ENCODE measurements around the gene IGF1. TPM values are rescaled to one million over a fixed set of nuclear protein-coding genes. Genes with fewer than 3 reads are reported as not detected.

The IGF1 gene
- polyA plus RNA-seq, 1 of the 3 experiments (the other 2 are of a cell fraction), result 0.07 TPM

DNA sequence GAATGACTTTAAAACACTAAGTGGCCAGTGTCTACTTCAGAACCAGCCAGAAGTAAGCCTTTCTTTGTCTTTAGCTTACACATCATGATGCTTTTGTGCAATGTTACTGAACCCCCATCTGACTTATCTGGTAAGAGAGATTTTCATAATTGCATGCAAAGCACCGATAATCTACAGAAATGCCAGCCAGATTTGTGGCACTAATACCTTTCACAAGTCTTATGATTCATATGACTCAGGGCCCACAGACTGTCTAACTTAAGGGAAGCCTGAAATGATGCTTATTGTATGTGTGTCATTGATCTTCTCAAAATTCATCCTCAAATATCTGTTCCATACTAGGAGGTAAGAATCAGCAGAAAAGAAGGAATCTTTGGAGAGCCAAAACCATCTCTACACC is 18.0 kb downstream of the IGF1 start (continued):
- TF ChIP-seq, protein P1, sequence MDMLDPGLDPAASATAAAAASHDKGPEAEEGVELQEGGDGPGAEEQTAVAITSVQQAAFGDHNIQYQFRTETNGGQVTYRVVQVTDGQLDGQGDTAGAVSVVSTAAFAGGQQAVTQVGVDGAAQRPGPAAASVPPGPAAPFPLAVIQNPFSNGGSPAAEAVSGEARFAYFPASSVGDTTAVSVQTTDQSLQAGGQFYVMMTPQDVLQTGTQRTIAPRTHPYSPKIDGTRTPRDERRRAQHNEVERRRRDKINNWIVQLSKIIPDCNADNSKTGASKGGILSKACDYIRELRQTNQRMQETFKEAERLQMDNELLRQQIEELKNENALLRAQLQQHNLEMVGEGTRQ (IDR thresholded peaks at IDR 0.05; ENCODE audit: borderline replicate concordance, low read depth, low read length), result no peak
- TF ChIP-seq ELF1 (IDR thresholded peaks at IDR 0.05) (no peak), GABPA (IDR thresholded peaks at IDR 0.05; ENCODE audit: low read depth) (no peak)

DNA sequence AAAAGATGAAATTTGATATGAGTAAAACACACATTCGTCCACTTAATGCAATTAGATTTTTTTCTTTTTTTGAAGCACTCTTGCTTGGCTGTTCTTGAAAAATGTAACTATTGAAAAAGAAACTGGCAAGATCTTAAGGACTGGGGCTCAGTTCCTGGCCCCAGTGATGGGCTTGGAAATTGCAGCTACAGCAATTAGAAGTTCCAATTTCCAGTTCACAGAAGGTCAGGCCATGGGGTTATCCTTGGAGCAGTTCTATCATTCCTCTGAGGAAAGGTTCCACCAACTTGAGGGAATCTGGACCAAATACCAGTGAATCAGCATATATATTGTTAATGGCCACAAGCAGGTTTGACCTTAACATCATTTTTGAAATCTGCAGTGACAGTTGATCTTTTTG is 18.9 kb downstream of the IGF1 start:
- Histone ChIP-seq H3K27ac (ENCODE audit: low read depth in 2 of 2, low read length in 1 of 2) (no peak overlapping the region), H3F3A (replicated peaks; ENCODE audit: insufficient read depth) (peaks cover 12% of the 10 kb centered on the region), H4K20me1 (ENCODE audit: insufficient read depth) (no peaks in the 10 kb centered on the region), H3K4me1 (ENCODE audit: control insufficient read depth in 1 of 2, insufficient read depth in 2 of 2, low read depth in 1 of 2, low read length in 1 of 2) (peaks cover 0 to 5% of the 10 kb centered on the region in 2 experiments; a peak in 1 of 4 replicates), H3K27me3 (ENCODE audit: insufficient read depth) (no peaks in the 10 kb centered on the region), H3K36me3 (replicated peaks in 1 of 2; ENCODE audit: control insufficient read depth in 1 of 2, insufficient read depth in 2 of 2, low read length in 1 of 2) (no peaks in the 10 kb centered on the region), H3K9me2 (no peaks in the 10 kb centered on the region), H3K9me3 (no peaks in the 10 kb centered on the region), H3K4me3 (ENCODE audit: low read depth in 2 of 2, low read length in 1 of 2) (no peak overlapping the region), H3K9ac (no peak overlapping the region), H3K79me2 (ENCODE audit: insufficient read depth) (no peaks in the 10 kb centered on the region), H3K4me2 (no peak overlapping the region), H2AFZ (ENCODE audit: low read depth) (no peak overlapping the region)
- no peak for DNase-seq
- ChIA-PET POLR2A (no interaction called here), CTCF (no interaction called here)
- WGBS (ENCODE audit: low lambda C conversion rate), result 3% methylated on average over 1 of the region's 1 CpG
- TF ChIP-seq, protein P2, sequence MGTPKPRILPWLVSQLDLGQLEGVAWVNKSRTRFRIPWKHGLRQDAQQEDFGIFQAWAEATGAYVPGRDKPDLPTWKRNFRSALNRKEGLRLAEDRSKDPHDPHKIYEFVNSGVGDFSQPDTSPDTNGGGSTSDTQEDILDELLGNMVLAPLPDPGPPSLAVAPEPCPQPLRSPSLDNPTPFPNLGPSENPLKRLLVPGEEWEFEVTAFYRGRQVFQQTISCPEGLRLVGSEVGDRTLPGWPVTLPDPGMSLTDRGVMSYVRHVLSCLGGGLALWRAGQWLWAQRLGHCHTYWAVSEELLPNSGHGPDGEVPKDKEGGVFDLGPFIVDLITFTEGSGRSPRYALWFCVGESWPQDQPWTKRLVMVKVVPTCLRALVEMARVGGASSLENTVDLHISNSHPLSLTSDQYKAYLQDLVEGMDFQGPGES (IDR thresholded peaks at IDR 0.05; ENCODE audit: low read depth, low read length), result no peak
- no peak for TF ChIP-seq NFIC (IDR thresholded peaks at IDR 0.05; ENCODE audit: borderline replicate concordance)
- TF ChIP-seq RAD21 (IDR thresholded peaks at IDR 0.05; ENCODE audit: low read length), result no peak

DNA sequence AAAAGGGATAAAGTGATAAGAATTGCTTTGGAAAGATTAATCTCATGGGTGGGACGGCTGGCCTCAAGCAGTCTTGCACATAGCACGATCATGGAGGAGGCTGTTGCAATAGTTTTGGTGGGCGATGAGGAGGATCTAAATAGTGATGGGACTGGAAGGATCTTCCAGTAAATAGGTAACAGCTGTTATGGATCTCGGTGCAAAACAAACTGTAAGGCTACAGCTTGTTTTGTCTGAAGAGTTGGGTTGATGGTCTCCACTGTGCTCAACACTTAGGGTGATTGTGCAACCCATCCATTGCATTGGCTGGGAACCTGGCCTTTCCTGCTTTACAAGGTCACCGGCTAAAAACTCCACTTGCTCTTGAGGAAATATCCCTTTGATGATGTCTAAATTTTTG is 21.0 kb downstream of the IGF1 start:
- TF ChIP-seq NRF1 (IDR thresholded peaks at IDR 0.05; ENCODE audit: low read depth, low read length) (no peak), TCF12 (IDR thresholded peaks at IDR 0.05) (no peak), GABPA (IDR thresholded peaks at IDR 0.05; ENCODE audit: low read depth) (no peak)
- TF ChIP-seq, protein P3, sequence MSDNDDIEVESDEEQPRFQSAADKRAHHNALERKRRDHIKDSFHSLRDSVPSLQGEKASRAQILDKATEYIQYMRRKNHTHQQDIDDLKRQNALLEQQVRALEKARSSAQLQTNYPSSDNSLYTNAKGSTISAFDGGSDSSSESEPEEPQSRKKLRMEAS (IDR thresholded peaks at IDR 0.05; ENCODE audit: low read depth), result no peak
- Histone ChIP-seq H3F3A (replicated peaks; ENCODE audit: insufficient read depth) (peaks cover 12% of the 10 kb centered on the region), H3K27ac (ENCODE audit: low read depth in 2 of 2, low read length in 1 of 2) (no peak overlapping the region), H3K79me2 (ENCODE audit: insufficient read depth) (no peaks in the 10 kb centered on the region), H4K20me1 (ENCODE audit: insufficient read depth) (no peaks in the 10 kb centered on the region), H3K9me2 (no peaks in the 10 kb centered on the region), H3K4me2 (no peak overlapping the region), H3K9ac (no peak overlapping the region), H3K4me1 (ENCODE audit: control insufficient read depth in 1 of 2, insufficient read depth in 2 of 2, low read depth in 1 of 2, low read length in 1 of 2) (peaks cover 0 to 5% of the 10 kb centered on the region in 2 experiments; a peak in 1 of 4 replicates), H3K4me3 (ENCODE audit: low read depth in 2 of 2, low read length in 1 of 2) (no peak overlapping the region), H3K36me3 (replicated peaks in 1 of 2; ENCODE audit: control insufficient read depth in 1 of 2, insufficient read depth in 2 of 2, low read length in 1 of 2) (no peaks in the 10 kb centered on the region), H3K9me3 (no peaks in the 10 kb centered on the region), H3K27me3 (ENCODE audit: insufficient read depth) (no peaks in the 10 kb centered on the region), H2AFZ (ENCODE audit: low read depth) (no peak overlapping the region)
- ChIA-PET POLR2A (no interaction called here), CTCF (no interaction called here)
- DNase-seq, result no peak
- 10% methylated on average over 5 of the region's 5 CpGs for WGBS (ENCODE audit: low lambda C conversion rate)

Measured in SK-N-SH (cell line).